Cardiac septum (tissue), 1 donor: ENCODE results near the gene WDR7. TPM values are rescaled to one million over a fixed set of nuclear protein-coding genes. Genes with fewer than 3 reads are reported as not detected.

Source experiments
- DNase-seq: peaks from one replicate; pipeline ENCODE4 v3.0.0-alpha.2; 2020; ENCODE audit warnings: low spot score
- intact Hi-C: fragments of 100-400 bp; cut with DNase I; formaldehyde crosslinking; loops from one replicate; pipeline ENCODE4 v1.14.0; 2022
- total RNA-seq: library from RNA; stranded (reverse); fragmentation: NEBNext Ultra II Directional; extraction: Animal tissue kit (Norgen Biotek cat#: 25700); gene quantifications from one replicate; pipeline ENCODE4 v1.2.1, GENCODE V29; 2021
- donor health status: DM: no; HTN: no; CAD: no.

The WDR7 gene
- total RNA-seq, 1 donor from 2014 or later = 28.0 TPM

DNA sequence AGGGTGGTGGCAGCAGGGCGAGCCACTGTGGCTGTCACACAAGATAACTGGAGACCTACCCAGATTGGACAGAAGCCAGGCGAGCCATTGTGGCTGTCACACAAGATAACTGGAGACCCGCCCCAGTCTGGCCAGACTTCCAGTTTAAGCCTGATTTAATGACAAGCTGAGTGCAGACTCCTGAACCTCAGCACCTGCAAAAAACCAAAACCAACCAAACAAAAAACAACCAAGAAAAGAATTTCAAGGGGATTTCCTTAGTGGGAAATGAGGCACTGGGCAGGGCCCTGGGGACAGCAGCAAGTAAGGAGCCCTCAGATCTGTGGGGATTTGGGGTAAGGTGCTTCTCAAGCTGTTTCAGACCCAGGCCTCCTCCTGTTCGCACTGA lies 400.5 kb downstream of the WDR7 start:
- no peak for DNase-seq

DNA sequence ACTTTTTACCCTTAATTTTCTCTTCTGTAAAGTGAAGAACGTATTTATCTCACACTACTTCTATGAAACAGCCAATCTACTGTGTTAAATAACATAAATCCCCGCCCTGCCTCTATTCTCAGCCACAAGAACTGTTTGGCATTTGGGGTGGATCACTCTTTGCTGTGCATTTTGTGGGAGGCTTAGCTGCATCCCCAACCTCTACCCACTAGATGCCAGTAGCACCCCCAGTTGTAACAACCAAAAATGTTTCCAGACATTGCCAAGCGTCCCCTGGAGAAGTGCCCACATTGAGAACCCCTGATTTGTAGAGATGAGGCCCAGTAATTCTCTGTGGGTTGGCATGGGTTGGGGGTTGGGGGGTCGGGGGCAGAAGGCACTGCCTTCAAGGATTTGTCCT lies 401.0 kb downstream of the WDR7 start:
- no peak for DNase-seq
- intact Hi-C loops = no loop called here

More for the DNA sequence above, 400.5 kb downstream of the WDR7 start:
- intact Hi-C loops = no loop called here

DNA sequence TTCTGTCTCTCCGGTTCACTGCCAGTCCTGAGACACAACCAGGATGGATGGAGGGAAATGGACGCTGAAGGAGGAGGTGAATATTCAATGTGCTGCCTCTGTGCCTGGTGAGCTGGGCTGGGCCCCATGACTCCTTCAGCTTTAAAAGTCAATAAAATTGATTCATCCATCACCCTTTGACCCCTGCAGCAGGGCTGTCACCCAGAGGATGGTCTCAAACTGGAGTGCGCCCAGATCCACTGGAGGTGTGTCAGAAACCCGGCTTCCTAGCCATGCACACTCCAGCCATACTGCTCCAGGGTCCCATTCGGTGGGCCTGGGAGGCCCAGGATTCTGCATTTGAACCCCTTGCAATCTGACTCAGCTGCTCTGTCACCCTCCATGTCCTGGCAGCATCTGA lies 401.6 kb downstream of the WDR7 start:
- DNase-seq = no peak
- intact Hi-C loops = no loop called here

DNA sequence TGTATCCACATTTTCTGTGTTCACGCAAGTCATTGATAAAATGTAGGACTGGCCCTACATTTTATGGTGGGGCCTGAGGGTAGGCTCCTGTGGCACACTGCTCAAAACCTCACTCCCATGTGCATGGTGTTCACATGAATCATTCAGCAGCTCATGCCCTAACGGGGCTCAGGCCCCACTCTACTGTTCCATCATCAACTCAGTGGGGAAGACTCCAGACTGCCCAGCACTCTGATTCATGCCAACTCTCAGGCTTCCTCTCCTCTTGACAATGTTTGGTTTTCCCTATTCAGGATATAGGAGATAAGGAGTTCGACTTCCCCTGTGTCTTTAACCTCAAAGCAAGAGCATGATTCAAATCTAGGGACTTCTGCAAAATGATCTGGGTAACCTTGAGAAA lies 403.7 kb downstream of the WDR7 start:
- DNase-seq = no peak
- intact Hi-C loops = no loop called here

DNA sequence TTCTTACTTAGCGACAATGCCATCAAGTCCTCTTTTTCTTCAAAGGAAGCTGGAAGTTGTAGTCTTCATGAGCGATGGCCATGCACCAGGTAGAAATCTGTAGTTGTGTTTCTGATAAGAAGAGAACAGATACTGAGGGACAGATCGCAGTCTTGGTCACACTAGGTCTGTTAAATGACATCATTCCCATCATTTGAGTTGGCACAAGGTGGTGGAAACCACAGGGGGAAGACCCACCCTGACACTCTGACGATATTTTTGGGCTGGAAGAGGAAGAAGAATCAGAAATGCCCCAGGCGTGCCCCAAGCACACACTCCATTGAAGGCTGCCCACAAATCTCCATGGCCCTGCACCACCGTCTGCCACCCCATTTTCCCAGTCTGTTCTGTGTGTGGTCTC lies 406.7 kb downstream of the WDR7 start:
- no peak for DNase-seq
- intact Hi-C loops = no loop called here

DNA sequence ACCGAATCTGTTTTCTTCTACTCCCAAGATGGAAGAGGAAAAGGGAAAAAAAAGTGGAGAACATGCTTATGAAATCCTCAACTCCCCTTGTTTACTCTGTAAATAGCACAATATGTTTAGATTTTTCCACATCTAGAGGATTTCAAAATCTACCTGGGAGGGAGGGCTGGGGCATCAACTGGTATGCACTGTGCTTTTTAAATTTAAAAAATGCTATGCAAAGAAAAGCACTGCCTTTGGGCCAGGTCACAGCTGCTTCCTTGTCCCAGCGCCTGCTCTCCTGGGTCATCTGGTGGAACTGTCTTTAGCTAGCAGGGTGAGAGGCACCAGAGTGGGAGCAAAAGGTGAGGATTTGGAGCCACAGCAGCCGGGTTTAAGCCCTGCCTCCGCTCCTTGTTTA lies 407.6 kb downstream of the WDR7 start:
- no peak for DNase-seq
- intact Hi-C loops = no loop called here

DNA sequence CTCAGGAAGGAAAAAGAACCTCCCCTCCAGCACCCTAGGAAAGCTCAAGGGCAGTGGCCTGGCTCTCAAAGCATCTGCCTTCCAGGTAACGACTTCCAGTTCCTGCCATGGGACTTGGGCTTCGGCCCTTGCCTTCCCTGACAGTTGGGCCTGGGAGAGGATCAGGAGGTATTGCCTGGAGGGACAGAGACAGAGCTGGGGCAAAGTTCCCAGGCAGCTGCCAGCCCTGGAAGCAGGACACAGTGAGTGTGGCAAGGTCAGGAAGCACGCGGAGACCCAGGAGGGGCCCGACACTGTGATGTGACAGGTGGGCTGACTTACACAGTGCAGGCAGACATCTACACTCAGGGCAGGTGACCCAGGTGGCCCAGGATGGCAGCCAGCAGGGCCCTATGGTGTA lies 408.2 kb downstream of the WDR7 start:
- intact Hi-C loops = no loop called here
- no peak for DNase-seq

DNA sequence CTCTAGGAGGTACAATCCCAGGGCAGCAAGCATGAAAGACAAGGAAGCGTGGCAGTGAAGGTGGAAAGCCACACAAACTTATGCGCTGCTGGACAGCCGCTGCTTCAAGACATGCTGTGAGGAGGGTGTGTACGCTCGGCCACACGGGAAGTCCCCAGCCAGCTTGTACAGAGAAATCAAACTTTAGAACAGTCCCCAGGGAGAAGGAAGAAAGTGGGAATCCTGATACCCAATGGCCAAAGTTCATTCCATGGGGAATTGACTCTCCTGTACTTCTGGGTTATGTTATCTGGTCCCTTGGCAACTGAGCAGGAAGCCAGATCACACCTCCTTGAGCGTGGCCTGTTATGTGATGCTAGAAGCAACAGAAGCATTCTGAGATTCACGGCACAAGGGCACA lies 409.7 kb downstream of the WDR7 start:
- DNase-seq = no peak
- intact Hi-C loops = no loop called here

DNA sequence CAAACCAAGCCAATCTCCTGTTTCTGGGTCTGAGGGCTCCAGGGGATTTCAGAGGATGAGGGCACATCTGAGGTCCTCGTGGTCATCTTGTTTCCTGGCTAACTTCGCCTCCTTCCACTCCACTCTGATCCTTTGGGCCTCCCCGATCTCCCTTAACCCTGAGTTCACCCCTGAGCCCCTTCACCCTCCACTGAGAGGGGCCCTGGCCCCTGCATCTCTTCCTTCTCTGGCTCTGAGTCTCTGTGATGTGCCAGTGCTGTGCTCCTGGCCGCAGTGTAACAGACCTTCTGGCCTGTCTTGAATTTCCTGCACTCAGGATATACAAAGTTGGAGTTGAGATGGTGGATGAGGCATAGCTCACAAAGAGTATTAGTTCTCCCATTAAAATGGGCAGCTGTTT lies 411.0 kb downstream of the WDR7 start:
- intact Hi-C loops = no loop called here
- DNase-seq = no peak

DNA sequence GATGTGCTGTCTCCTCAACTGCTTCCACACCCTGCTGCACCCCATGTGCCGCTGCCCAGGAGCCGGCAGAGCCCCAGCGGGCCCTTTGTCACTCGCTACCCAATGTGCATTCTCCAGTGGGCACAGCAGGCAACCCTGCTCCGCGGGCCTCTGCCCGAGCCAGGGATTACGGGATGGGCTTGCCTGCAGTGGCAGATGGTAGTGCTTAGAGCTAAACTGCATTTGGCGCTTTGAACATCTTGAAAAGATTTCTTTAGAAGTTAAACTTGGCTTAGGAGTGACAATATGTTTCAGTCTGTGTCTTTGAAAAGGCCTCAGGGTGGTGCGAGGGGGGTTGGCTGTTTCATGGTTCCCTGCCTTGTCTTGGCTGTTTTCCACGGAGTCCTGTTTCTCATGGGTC lies 411.7 kb downstream of the WDR7 start:
- no peak for DNase-seq
- intact Hi-C loops = no loop called here

DNA sequence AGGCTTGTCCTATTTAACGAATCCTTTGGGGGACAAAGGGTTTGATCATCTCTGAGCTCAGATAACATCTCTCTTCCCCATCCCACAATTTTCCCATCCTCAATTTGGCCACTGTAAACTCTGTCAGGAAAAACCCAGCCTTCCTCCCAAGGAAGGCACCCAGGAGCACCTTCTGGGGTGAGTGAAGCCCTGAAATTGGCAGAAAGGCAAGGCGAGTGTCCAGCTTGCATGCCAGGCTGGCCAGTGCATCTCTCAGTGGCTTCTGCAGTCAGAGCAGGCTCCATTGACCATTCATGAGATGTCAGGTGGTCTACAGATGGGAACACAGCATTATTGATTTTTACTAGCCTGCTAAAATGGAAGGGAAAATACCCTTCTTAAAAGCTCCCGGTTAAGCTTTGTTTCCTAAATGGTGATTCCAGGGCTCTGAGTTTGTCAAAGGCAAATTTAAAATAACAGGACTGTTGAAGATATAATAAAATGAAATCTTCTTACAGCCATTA lies 412.5 kb downstream of the WDR7 start:
- intact Hi-C loops = no loop called here
- no peak for DNase-seq

DNA sequence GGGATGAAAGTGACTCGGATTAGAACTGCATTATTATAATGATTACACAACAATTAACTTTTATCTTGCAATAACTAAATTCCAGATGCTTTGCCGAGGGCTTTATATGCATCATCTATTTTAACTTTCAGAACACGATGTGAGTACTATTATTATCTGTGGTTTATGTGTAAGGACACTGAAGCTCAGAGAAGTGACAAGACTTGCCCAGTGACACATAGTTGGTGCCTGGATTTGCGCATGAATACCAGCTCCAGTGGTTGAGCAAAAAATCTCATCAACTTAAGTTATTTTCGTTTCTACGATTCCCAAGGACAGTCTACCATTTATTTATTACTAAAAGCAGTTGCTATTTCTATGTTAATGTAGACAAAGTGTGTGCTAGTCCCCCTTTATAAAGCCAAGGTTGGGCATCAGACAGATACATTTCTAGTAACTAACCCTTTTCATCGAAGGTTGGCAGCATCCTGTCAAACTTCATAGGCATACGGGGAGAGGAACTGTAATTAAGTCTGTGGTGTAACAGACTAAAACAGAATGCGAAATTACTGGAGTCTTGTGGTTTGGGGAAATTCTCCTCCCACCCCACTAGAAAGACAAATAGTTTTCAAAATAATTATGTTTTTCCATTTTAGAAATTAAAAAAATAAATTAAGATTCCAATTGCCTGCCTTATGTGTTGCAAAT lies 422.5 kb downstream of the WDR7 start:
- no peak for DNase-seq
- intact Hi-C loops = no loop called here

DNA sequence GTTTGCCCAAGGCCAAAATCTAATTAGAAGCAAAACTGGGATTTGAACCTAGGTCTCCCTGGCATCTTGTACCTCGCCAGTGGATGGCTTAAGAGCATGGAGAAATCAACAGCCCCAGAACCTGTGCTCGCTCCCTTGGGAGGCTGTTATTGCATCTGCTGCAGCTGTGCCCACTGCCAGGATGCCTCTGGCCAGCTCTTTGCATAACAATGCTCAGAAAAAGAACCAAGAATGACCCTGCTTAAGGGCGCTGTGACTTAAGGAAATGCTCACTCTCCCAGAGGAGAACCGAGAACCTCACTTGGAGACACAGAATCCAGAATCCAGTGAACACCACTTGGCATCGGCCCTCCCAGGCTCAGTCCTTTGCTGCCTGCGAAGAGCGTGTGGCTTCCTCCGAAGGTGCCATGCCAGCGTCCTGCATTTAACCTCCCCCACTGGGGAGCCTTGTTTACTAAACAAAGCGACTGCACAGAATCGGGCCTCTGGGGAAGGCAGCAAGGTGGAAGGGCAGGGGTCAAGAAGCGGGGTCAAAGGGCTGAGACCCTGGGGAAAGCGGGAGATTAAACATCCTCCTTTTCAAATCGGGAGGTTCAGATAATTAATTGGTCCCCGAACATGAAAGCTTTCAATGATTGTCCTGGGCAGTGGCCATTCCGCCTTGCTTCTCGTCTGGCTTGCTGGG lies 424.7 kb downstream of the WDR7 start:
- intact Hi-C loops = no loop called here
- DNase-seq = no peak

DNA sequence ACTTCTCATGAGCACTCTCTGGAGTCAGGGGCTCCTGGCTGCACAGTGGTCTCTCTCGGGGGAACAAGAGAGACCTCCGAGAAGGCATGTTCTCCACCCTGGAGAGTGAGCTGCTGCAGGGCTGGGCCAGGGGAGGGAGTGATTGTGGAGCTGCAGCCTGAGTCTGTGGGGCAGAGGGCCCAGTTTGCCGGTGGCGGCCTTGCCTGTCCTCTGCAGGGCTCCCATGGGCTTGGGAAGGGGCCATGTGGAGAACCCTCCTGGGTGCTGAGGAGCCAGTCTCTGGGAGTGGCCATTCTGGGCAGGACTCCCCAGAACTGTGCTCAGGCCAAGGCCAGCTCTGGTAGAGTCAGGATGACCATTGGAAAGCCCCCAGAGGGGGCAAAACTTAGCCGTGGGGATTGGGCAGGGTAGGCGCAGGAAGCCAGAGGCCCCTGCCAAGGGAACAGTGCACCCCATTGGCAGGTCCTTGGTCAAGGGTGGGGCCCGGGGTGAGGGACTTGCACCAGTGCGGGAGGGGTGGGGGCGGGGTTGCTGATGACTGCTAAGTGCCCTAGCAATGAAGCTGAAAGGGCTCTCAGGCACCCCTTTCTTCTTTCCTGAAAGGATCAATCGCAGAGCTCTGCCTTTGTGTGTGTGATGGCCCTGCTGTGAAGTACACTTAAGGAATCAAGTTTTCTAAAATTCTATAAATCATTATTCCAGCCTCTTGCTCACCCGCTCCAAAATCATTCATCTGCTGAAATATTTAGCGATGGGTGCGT lies 426.0 kb downstream of the WDR7 start:
- DNase-seq = no peak
- intact Hi-C loops = no loop called here

DNA sequence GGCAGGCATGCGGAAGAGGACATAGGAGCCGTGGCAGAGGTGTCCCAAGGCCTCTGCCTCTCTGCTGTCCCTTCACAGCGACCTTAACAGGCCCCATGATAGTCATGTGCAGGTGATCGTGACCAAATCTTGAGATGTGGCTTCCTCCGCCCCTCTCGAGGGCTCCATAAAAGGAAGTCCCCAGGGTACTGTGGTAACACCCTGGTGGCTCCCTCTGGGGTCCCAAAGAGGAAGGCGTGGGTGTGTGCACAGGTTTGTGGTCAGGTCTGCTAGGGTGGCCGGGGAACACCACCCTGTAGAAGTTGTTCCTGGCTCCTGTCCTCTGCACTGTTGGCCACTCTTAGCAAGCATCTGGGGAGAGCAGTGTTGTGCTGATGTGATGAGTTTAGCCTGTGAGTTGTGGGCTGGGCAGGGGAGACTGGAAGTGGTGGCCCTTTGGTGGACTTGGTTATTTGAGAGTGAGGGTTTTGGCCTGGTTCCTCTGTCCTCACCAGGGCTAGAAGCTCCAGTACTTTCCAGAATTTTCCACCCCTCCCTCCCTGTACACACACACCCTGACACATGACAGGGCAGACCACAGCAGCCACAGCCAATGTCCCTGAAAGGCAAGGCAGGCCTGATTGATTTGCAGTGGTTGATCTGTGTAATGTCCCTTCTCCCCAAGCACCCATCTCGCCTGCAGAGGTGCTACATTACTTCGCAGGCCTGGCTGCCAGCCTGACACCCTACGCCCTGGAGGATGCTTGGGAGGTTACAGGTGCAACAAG lies 426.8 kb downstream of the WDR7 start:
- intact Hi-C loops = no loop called here

DNA sequence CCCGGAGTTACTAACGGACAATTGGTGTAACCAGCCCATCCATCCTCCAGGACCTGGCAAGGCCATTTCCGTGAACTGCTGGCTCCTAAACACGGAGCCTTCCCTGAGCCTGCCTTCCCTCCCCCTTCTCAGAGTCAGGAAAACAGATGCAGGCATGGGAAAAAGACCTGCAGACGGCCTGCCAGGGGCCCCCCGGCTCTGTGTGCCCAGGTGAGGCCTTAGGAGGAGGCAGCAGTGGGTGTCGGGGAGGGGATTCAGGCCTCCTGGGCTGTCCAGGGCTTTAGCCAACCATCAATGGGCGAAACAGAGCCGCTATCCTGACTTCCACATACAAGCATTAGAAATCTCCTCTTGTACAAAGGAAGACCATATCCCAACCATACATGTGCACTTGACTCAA lies 427.5 kb downstream of the WDR7 start:
- intact Hi-C loops = no loop called here
- DNase-seq = no peak

More for the DNA sequence above, 426.8 kb downstream of the WDR7 start:
- DNase-seq = no peak

DNA sequence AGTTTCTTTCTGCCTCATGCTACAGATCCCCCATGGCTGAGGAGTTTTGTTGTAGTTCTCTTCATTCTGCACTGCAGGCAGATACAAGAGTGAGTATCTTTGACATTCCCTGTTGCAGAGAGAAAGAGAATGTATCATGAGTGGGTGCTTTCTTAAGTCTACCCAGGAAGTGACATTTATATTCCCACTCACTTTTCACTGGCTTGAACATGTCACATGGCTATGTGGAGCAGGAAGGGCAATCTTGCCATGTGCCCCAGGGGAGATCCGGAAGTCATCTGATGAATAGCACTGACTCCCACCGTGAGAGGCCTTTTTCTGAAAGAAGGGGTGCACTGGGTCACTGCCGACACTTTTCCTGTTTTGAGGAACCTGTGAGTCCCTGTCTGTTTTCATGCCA lies 429.3 kb downstream of the WDR7 start:
- intact Hi-C loops = no loop called here
- no peak for DNase-seq

DNA sequence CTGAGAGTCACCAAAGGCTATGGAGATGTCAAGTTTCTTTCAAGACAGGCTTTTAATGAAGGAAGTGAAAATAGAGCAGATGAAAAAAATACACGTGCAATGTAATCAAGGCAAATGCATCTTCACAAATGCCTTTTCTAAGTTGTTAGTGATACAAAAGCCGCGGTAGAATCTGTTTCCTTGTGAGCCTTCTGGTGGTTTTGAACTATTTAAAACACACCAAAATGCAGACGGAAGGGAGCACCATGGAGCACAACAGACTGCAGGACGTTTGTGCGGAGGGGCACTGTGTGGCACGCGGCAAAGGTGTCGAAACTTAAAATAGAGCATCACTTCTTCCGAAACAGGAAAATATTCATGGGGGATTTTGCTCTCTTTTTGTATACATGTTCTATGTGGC lies 430.7 kb downstream of the WDR7 start:
- intact Hi-C loops = no loop called here
- no peak for DNase-seq

DNA sequence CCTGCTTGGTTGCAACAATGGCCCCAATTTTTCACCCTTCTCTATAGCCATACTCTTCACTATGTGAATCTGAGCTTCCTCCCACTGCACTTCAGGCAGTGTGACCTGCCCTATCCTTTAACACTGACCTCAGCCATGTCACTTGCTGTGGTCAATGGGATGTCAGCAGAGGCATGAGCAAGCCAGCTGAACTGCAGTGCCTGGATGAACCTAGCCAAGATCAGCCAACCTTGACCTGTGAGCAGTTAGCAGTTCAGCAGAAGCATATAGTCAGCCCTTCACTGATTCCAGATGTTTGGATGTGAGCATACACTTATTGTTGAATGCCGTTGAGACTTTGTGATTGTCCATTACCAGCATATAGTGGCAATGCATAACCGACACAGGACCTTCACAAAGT lies 432.3 kb downstream of the WDR7 start:
- intact Hi-C loops = no loop called here
- no peak for DNase-seq
